ENCODE data around the gene C1QA. TPM values are rescaled to one million over a fixed set of nuclear protein-coding genes. Genes with fewer than 3 reads are reported as not detected.

The C1QA gene
- total RNA-seq: 10 to 100 TPM; 12.3 to 90.8 (median 28.7) TPM

GRCh38 chr1:22636353-22636752 lies at the start of gene C1QA:
C1QA (plus strand) TSS chr1:22636628; CDS start chr1:22637617, 989 bp downstream.
- TF ChIP-seq CTCF (IDR thresholded peaks at IDR 0.05) (no peak), POLR2A (IDR thresholded peaks at IDR 0.05) (no peak)
- peak within 1 kb of the TSS in 2 of 4 donors; percentile 25 to 26 for H3K27ac ChIP-seq
- H3K4me1 ChIP-seq: no peaks in the 10 kb centered on the region
- peak in 1 of 3 donors; percentile 55 for DNase-seq
- H3K36me3 ChIP-seq: no peaks in the 10 kb centered on the region
- no peaks in the 10 kb centered on the region for H3K9me3 ChIP-seq
- H3K4me3 ChIP-seq: peak within 1 kb of the TSS in 2 of 4 donors; percentile 16 to 35
- H3K27me3 ChIP-seq: no peaks in the 10 kb centered on the region

- Histone ChIP-seq H3K27me3 (no peaks in the 10 kb centered on the region), H3K4me1 (no peaks in the 10 kb centered on the region), H3K27ac (no peak overlapping the region), H3K36me3 (no peaks in the 10 kb centered on the region), H3K9me3 (no peaks in the 10 kb centered on the region), H3K4me3 (no peak overlapping the region)
- TF ChIP-seq POLR2A (IDR thresholded peaks at IDR 0.05) (no peak), CTCF (IDR thresholded peaks at IDR 0.05) (no peak)
- no peak for DNase-seq
These were observed 49.2 kb upstream of the C1QA start for GRCh38 chr1:22587247-22587646.

- Histone ChIP-seq H3K4me3 (no peak overlapping the region), H3K4me1 (no peaks in the 10 kb centered on the region), H3K36me3 (no peaks in the 10 kb centered on the region), H3K27ac (no peak overlapping the region), H3K27me3 (no peaks in the 10 kb centered on the region), H3K9me3 (no peaks in the 10 kb centered on the region)
- TF ChIP-seq CTCF (IDR thresholded peaks at IDR 0.05): no peak
- no peak for TF ChIP-seq POLR2A (IDR thresholded peaks at IDR 0.05)
- no peak for DNase-seq
These were observed 47.5 kb upstream of the C1QA start for GRCh38 chr1:22588899-22589422.

GRCh38 chr1:22591576-22591975 lies 44.9 kb upstream of the C1QA start:
- H3K27me3 ChIP-seq: no peaks in the 10 kb centered on the region
- H3K4me1 ChIP-seq: no peaks in the 10 kb centered on the region
- TF ChIP-seq POLR2A (IDR thresholded peaks at IDR 0.05): no peak
- TF ChIP-seq CTCF (IDR thresholded peaks at IDR 0.05): no peak
- no peak overlapping the region for H3K4me3 ChIP-seq
- no peaks in the 10 kb centered on the region for H3K36me3 ChIP-seq
- no peak overlapping the region for H3K27ac ChIP-seq
- no peaks in the 10 kb centered on the region for H3K9me3 ChIP-seq
- DNase-seq: no peak

GRCh38 chr1:22592051-22592450 lies 44.4 kb upstream of the C1QA start:
- DNase-seq: no peak
- H3K27ac ChIP-seq: no peak overlapping the region
- no peaks in the 10 kb centered on the region for H3K4me1 ChIP-seq
- H3K9me3 ChIP-seq: no peaks in the 10 kb centered on the region
- H3K27me3 ChIP-seq: no peaks in the 10 kb centered on the region
- TF ChIP-seq CTCF (IDR thresholded peaks at IDR 0.05) (no peak), POLR2A (IDR thresholded peaks at IDR 0.05) (no peak)
- H3K36me3 ChIP-seq: no peaks in the 10 kb centered on the region
- H3K4me3 ChIP-seq: no peak overlapping the region

All from Peyer's patch (tissue), 4 donors.